Measurements from ENCODE around the gene LUC7L. TPM values are rescaled to one million over a fixed set of nuclear protein-coding genes. Genes with fewer than 3 reads are reported as not detected.

Gene LUC7L
- polyA plus RNA-seq, 1 donor (not counting 4 experiments of a cell fraction or from before 2014, with no cell fraction given), result 31.0 TPM

- Histone ChIP-seq H3K9ac (ENCODE audit: control insufficient read depth, extremely low read depth, insufficient read depth, low read length) (no peak overlapping the region), H3K9me1 (ENCODE audit: control insufficient read depth, extremely low read depth, insufficient read depth, low read length) (no peaks in the 10 kb centered on the region), H3K79me2 (ENCODE audit: control insufficient read depth, insufficient read depth, low read length) (no peaks in the 10 kb centered on the region), H3K27ac (ENCODE audit: control insufficient read depth, insufficient read depth, low read length) (no peak overlapping the region), H4K20me1 (ENCODE audit: control insufficient read depth, extremely low read depth, insufficient read depth, low read length) (no peaks in the 10 kb centered on the region), H3K4me2 (ENCODE audit: control insufficient read depth, extremely low read depth, insufficient read depth, low read depth, low read length) (no peak overlapping the region), H2AFZ (ENCODE audit: control insufficient read depth, low read length) (no peak overlapping the region), H3K4me3 (ENCODE audit: control insufficient read depth in 2 of 3, extremely low read depth in 1 of 3, insufficient read depth in 2 of 3, low read depth in 1 of 3, low read length in 3 of 3) (no peak overlapping the region), H3K36me3 (ENCODE audit: control insufficient read depth in 2 of 2, extremely low read depth in 1 of 2, insufficient read depth in 2 of 2, low read length in 2 of 2) (no peaks in the 10 kb centered on the region), H3K9me3 (ENCODE audit: control insufficient read depth, low read depth, low read length) (no peaks in the 10 kb centered on the region), H3K4me1 (ENCODE audit: control insufficient read depth, extremely low read depth, insufficient read depth, low read length) (no peaks in the 10 kb centered on the region), H3K27me3 (ENCODE audit: control insufficient read depth, extremely low read depth, insufficient read depth, low read length) (peaks cover 9% of the 10 kb centered on the region)
- no peak for TF ChIP-seq EZH2 (IDR thresholded peaks at IDR 0.05; ENCODE audit: low read length)
- TF ChIP-seq, protein P1, sequence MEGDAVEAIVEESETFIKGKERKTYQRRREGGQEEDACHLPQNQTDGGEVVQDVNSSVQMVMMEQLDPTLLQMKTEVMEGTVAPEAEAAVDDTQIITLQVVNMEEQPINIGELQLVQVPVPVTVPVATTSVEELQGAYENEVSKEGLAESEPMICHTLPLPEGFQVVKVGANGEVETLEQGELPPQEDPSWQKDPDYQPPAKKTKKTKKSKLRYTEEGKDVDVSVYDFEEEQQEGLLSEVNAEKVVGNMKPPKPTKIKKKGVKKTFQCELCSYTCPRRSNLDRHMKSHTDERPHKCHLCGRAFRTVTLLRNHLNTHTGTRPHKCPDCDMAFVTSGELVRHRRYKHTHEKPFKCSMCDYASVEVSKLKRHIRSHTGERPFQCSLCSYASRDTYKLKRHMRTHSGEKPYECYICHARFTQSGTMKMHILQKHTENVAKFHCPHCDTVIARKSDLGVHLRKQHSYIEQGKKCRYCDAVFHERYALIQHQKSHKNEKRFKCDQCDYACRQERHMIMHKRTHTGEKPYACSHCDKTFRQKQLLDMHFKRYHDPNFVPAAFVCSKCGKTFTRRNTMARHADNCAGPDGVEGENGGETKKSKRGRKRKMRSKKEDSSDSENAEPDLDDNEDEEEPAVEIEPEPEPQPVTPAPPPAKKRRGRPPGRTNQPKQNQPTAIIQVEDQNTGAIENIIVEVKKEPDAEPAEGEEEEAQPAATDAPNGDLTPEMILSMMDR (optimal IDR thresholded peaks at IDR 0.05 in 1 of 3, IDR thresholded peaks at IDR 0.05 in 1 of 3, conservative IDR thresholded peaks at IDR 0.05 in 1 of 3; ENCODE audit: extremely low read depth in 1 of 3, insufficient read depth in 2 of 3, low read length in 3 of 3), result no peak
- DNase-seq (ENCODE audit: low read depth, low spot score) (no peak), FAIRE-seq (no peak)
- dilution Hi-C loops (cut with MboI; ENCODE audit: extremely low pct_ligation_motif_present, low sequenced_read_pairs), result no loop called here
Measured at GRCh38 chr16:146646-147045, 82.6 kb downstream of the LUC7L start.

DNA sequence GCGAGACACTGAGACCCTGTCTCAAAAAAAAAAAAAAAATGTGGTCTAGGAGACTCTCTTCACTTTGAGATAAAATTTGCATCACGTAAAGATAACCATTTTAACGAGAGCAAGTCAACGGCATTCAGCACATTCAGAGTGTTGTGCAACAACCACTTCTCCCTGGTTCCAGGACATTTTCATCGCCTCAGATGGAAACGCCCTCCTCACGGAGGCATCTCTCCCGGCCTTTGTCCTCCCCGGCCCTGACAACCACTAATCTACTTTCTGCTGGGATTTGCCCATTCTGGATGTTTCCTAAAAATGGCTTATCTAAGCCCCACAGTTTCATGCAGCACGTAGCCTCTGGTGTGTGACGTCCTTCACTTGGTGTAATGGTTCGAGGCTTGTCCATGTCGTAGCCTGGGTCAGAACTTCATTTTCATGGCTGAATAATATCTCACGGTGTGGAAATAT lies 84.4 kb downstream of the LUC7L start:
- FAIRE-seq (no peak), DNase-seq (ENCODE audit: low read depth, low spot score) (no peak)
- Histone ChIP-seq H3K9me1 (ENCODE audit: control insufficient read depth, extremely low read depth, insufficient read depth, low read length) (no peaks in the 10 kb centered on the region), H3K36me3 (ENCODE audit: control insufficient read depth in 2 of 2, extremely low read depth in 1 of 2, insufficient read depth in 2 of 2, low read length in 2 of 2) (no peaks in the 10 kb centered on the region), H2AFZ (ENCODE audit: control insufficient read depth, low read length) (no peak overlapping the region), H3K4me2 (ENCODE audit: control insufficient read depth, extremely low read depth, insufficient read depth, low read depth, low read length) (no peak overlapping the region), H3K9ac (ENCODE audit: control insufficient read depth, extremely low read depth, insufficient read depth, low read length) (no peak overlapping the region), H4K20me1 (ENCODE audit: control insufficient read depth, extremely low read depth, insufficient read depth, low read length) (no peaks in the 10 kb centered on the region), H3K4me1 (ENCODE audit: control insufficient read depth, extremely low read depth, insufficient read depth, low read length) (no peaks in the 10 kb centered on the region), H3K9me3 (ENCODE audit: control insufficient read depth, low read depth, low read length) (no peaks in the 10 kb centered on the region), H3K79me2 (ENCODE audit: control insufficient read depth, insufficient read depth, low read length) (no peaks in the 10 kb centered on the region), H3K27ac (ENCODE audit: control insufficient read depth, insufficient read depth, low read length) (no peak overlapping the region), H3K27me3 (ENCODE audit: control insufficient read depth, extremely low read depth, insufficient read depth, low read length) (peaks cover 8% of the 10 kb centered on the region), H3K4me3 (ENCODE audit: control insufficient read depth in 2 of 3, extremely low read depth in 1 of 3, insufficient read depth in 2 of 3, low read depth in 1 of 3, low read length in 3 of 3) (no peak overlapping the region)
- dilution Hi-C loops (cut with MboI; ENCODE audit: extremely low pct_ligation_motif_present, low sequenced_read_pairs), result no loop called here
- TF ChIP-seq, protein P1 (optimal IDR thresholded peaks at IDR 0.05 in 1 of 3, IDR thresholded peaks at IDR 0.05 in 1 of 3, conservative IDR thresholded peaks at IDR 0.05 in 1 of 3; ENCODE audit: extremely low read depth in 1 of 3, insufficient read depth in 2 of 3, low read length in 3 of 3), result no peak
- no peak for TF ChIP-seq EZH2 (IDR thresholded peaks at IDR 0.05; ENCODE audit: low read length)

All from keratinocyte (primary cell).